BLaER1 treated with 17β-estradiol and CSF1 and Interleukin-3, amounts not matched to agents 10 nM and 100 nM (cell line): ENCODE data around the gene GPATCH1.
"Not testable (repeated sequence)": the region's sequence is repeated elsewhere in the genome, so short reads cannot be mapped to it uniquely, and the experiment has no call there.

Source experiments
- H3K27ac ChIP-seq, 11 experiments: shearing (Covaris generic); formaldehyde crosslinking; 2 replicates each; pipeline ENCODE4 v1.8.1; 2022
- H3K27me3 ChIP-seq, 11 experiments: shearing (Covaris generic); formaldehyde crosslinking; 2 replicates each; pipeline ENCODE4 v1.8.1; 2022
- H3K36me3 ChIP-seq, 11 experiments: shearing (Covaris generic); formaldehyde crosslinking; 2 replicates each; pipeline ENCODE4 v1.8.1; 2022
- H3K4me1 ChIP-seq, 10 experiments: shearing (Covaris generic); formaldehyde crosslinking; 2 replicates each; pipeline ENCODE4 v1.8.1; 2022
- H3K4me2 ChIP-seq, 11 experiments: shearing (Covaris generic); formaldehyde crosslinking; 2 replicates each; pipeline ENCODE4 v1.8.1; 2022
- H3K4me3 ChIP-seq, 10 experiments: shearing (Covaris generic); formaldehyde crosslinking; 2 replicates each; pipeline ENCODE4 v1.8.1; 2022
- H3K9ac ChIP-seq, 11 experiments: shearing (Covaris generic); formaldehyde crosslinking; 2 replicates each; pipeline ENCODE4 v1.8.1; 2022
- H3K9me3 ChIP-seq, 11 experiments: shearing (Covaris generic); formaldehyde crosslinking; replicated peaks in 1 of 11; 2 replicates each; pipeline ENCODE4 v1.8.1; 2022
- H4K20me1 ChIP-seq, 11 experiments: shearing (Covaris generic); formaldehyde crosslinking; 2 replicates each; pipeline ENCODE4 v1.8.1; 2022
- Cebpa-rat ChIP-seq, 11 experiments: shearing (Covaris generic); IDR thresholded peaks; 2 replicates each; pipeline ENCODE4 v1.8.1; 2022

GPATCH1 gene

GRCh38 chr19:33156334-33156733 lies 75.4 kb downstream of the GPATCH1 start:
- H3K9me3 ChIP-seq, result peaks cover 0 to 14% (median 12%) of the 10 kb centered on the region in 11 experiments; a peak in 11 of 22 replicates
- H3K9ac ChIP-seq, result no peak overlapping the region
- no peaks in the 10 kb centered on the region; a peak in 1 of 22 replicates for H3K36me3 ChIP-seq
- TF ChIP-seq Cebpa-rat (IDR thresholded peaks at IDR 0.05), result no peak
- no peaks in the 10 kb centered on the region for H4K20me1 ChIP-seq
- no peak overlapping the region for H3K4me3 ChIP-seq
- no peaks in the 10 kb centered on the region for H3K27me3 ChIP-seq
- no peak overlapping the region for H3K27ac ChIP-seq
- H3K4me1 ChIP-seq, result peaks cover 28 to 64% (median 46%) of the 10 kb centered on the region in 10 experiments
- H3K4me2 ChIP-seq, result peak overlapping the region in 4 of 11 experiments; percentile 6 to 45 (median 25); a peak in 6 of 22 replicates

GRCh38 chr19:33157906-33158305 lies 76.9 kb downstream of the GPATCH1 start:
- Histone ChIP-seq H3K4me2 (peak overlapping the region; percentile 14 to 83 (median 75)), H3K36me3 (no peaks in the 10 kb centered on the region; a peak in 1 of 22 replicates), H3K27me3 (no peaks in the 10 kb centered on the region), H4K20me1 (no peaks in the 10 kb centered on the region), H3K9ac (peak overlapping the region in 4 of 11 experiments; percentile 0 to 36 (median 31); a peak in 4 of 22 replicates), H3K27ac (peak overlapping the region in 9 of 11 experiments; percentile 32 to 66 (median 52); a peak in 15 of 22 replicates), H3K4me1 (peaks cover 41 to 68% (median 54%) of the 10 kb centered on the region in 10 experiments), H3K4me3 (no peak overlapping the region), H3K9me3 (peaks cover 0 to 14% (median 12%) of the 10 kb centered on the region in 11 experiments; a peak in 11 of 22 replicates)
- no peak for TF ChIP-seq Cebpa-rat (IDR thresholded peaks at IDR 0.05)

- H4K20me1 ChIP-seq, result no peaks in the 10 kb centered on the region
- no peaks in the 10 kb centered on the region for H3K27me3 ChIP-seq
- TF ChIP-seq Cebpa-rat (IDR thresholded peaks at IDR 0.05), result no peak
- peaks cover 0 to 14% (median 12%) of the 10 kb centered on the region in 11 experiments; a peak in 11 of 22 replicates for H3K9me3 ChIP-seq
- peak overlapping the region in 4 of 11 experiments; percentile 0 to 36 (median 31); a peak in 4 of 22 replicates for H3K9ac ChIP-seq
- no peaks in the 10 kb centered on the region; a peak in 1 of 22 replicates for H3K36me3 ChIP-seq
- peak overlapping the region; percentile 14 to 83 (median 75); a peak in 21 of 22 replicates for H3K4me2 ChIP-seq
- peaks cover 41 to 68% (median 54%) of the 10 kb centered on the region in 10 experiments for H3K4me1 ChIP-seq
- H3K4me3 ChIP-seq, result no peak overlapping the region
- H3K27ac ChIP-seq, result peak overlapping the region in 9 of 11 experiments; percentile 32 to 66 (median 52); a peak in 15 of 22 replicates
Observed at GRCh38 chr19:33158365-33158764, 77.4 kb downstream of the GPATCH1 start.

GRCh38 chr19:33159149-33159548 lies 78.2 kb downstream of the GPATCH1 start:
- Histone ChIP-seq H3K9ac (no peak overlapping the region), H3K4me3 (no peak overlapping the region; a peak in 1 of 20 replicates), H4K20me1 (no peaks in the 10 kb centered on the region), H3K4me2 (peak overlapping the region in 7 of 11 experiments; percentile 68 to 83 (median 75); a peak in 8 of 22 replicates), H3K4me1 (peaks cover 41 to 74% (median 55%) of the 10 kb centered on the region in 10 experiments), H3K36me3 (no peaks in the 10 kb centered on the region; a peak in 2 of 22 replicates), H3K9me3 (peaks cover 0 to 14% (median 12%) of the 10 kb centered on the region in 11 experiments; a peak in 11 of 22 replicates), H3K27ac (peak overlapping the region in 2 of 11 experiments; percentile 84 to 85; a peak in 1 of 22 replicates), H3K27me3 (no peaks in the 10 kb centered on the region)
- TF ChIP-seq Cebpa-rat (IDR thresholded peaks at IDR 0.05), result no peak

- no peaks in the 10 kb centered on the region for H4K20me1 ChIP-seq
- H3K4me2 ChIP-seq, result peak overlapping the region; percentile 68 to 80 (median 77)
- TF ChIP-seq Cebpa-rat (IDR thresholded peaks at IDR 0.05), result no peak
- no peaks in the 10 kb centered on the region for H3K27me3 ChIP-seq
- peak overlapping the region in 5 of 11 experiments; percentile 24 to 60 (median 42); a peak in 7 of 22 replicates for H3K9ac ChIP-seq
- H3K27ac ChIP-seq, result peak overlapping the region in 10 of 11 experiments; percentile 33 to 85 (median 72); a peak in 19 of 22 replicates
- peaks cover 0 to 14% (median 12%) of the 10 kb centered on the region in 11 experiments; a peak in 11 of 22 replicates for H3K9me3 ChIP-seq
- H3K36me3 ChIP-seq, result no peaks in the 10 kb centered on the region; a peak in 2 of 22 replicates
- H3K4me1 ChIP-seq, result peaks cover 41 to 74% (median 55%) of the 10 kb centered on the region in 10 experiments
- peak overlapping the region in 1 of 10 experiments; percentile 11; a peak in 1 of 20 replicates for H3K4me3 ChIP-seq
Observed at GRCh38 chr19:33159893-33160292, 78.9 kb downstream of the GPATCH1 start.

- Histone ChIP-seq H3K27ac (peak overlapping the region in 9 of 11 experiments; percentile 55 to 85 (median 73); a peak in 18 of 22 replicates), H3K36me3 (no peaks in the 10 kb centered on the region; a peak in 2 of 22 replicates), H3K9me3 (peaks cover 0 to 14% (median 12%) of the 10 kb centered on the region in 11 experiments; a peak in 11 of 22 replicates), H3K4me3 (0 out of 20 replicates have a peak overlapping the region, but pooled peaks of 1 of the 10 experiments have one; percentile 6), H3K4me1 (peaks cover 41 to 67% (median 53%) of the 10 kb centered on the region in 10 experiments), H4K20me1 (no peaks in the 10 kb centered on the region), H3K9ac (peak overlapping the region in 4 of 11 experiments; percentile 2 to 46 (median 34); a peak in 5 of 22 replicates), H3K4me2 (peak overlapping the region; percentile 68 to 80 (median 77)), H3K27me3 (no peaks in the 10 kb centered on the region)
- TF ChIP-seq Cebpa-rat (IDR thresholded peaks at IDR 0.05), result no peak
Observed at GRCh38 chr19:33161201-33161600, 80.2 kb downstream of the GPATCH1 start.

- peaks cover 33 to 51% (median 42%) of the 10 kb centered on the region in 10 experiments for H3K4me1 ChIP-seq
- no peaks in the 10 kb centered on the region; a peak in 3 of 22 replicates for H3K36me3 ChIP-seq
- H4K20me1 ChIP-seq, result no peaks in the 10 kb centered on the region
- H3K4me2 ChIP-seq, result peak overlapping the region in 4 of 11 experiments; percentile 27 to 47 (median 34); a peak in 5 of 22 replicates
- H3K27ac ChIP-seq, result no peak overlapping the region
- H3K9ac ChIP-seq, result no peak overlapping the region
- TF ChIP-seq Cebpa-rat (IDR thresholded peaks at IDR 0.05), result no peak
- no peak overlapping the region for H3K4me3 ChIP-seq
- H3K27me3 ChIP-seq, result no peaks in the 10 kb centered on the region
- peaks cover 20 to 37% (median 33%) of the 10 kb centered on the region in 11 experiments for H3K9me3 ChIP-seq
Observed at GRCh38 chr19:33163481-33163880, 82.5 kb downstream of the GPATCH1 start.

GRCh38 chr19:33166037-33166436 lies 85.1 kb downstream of the GPATCH1 start:
- H3K4me3 ChIP-seq, H3K36me3 ChIP-seq, H4K20me1 ChIP-seq, H3K4me2 ChIP-seq, H3K27ac ChIP-seq, H3K27me3 ChIP-seq, H3K9ac ChIP-seq: not testable (repeated sequence)
- peaks cover 29 to 44% (median 36%) of the 10 kb centered on the region in 11 experiments for H3K9me3 ChIP-seq
- H3K4me1 ChIP-seq, result peaks cover 16 to 26% (median 20%) of the 10 kb centered on the region in 10 experiments

- H3K9me3 ChIP-seq, result peaks cover 29 to 44% (median 36%) of the 10 kb centered on the region in 11 experiments
- peaks cover 0 to 8% (median 0%) of the 10 kb centered on the region in 11 experiments; a peak in 2 of 22 replicates for H3K36me3 ChIP-seq
- H3K4me3 ChIP-seq, result no peak overlapping the region
- H3K27ac ChIP-seq, result no peak overlapping the region
- no peaks in the 10 kb centered on the region for H4K20me1 ChIP-seq
- no peaks in the 10 kb centered on the region for H3K27me3 ChIP-seq
- H3K4me1 ChIP-seq, result peaks cover 14 to 21% (median 18%) of the 10 kb centered on the region in 10 experiments
- TF ChIP-seq Cebpa-rat (IDR thresholded peaks at IDR 0.05), result no peak
- H3K4me2 ChIP-seq, result no peak overlapping the region
- H3K9ac ChIP-seq, result no peak overlapping the region
Observed at GRCh38 chr19:33167438-33167837, 86.5 kb downstream of the GPATCH1 start.
